CD4-positive, alpha-beta T cell (primary cell): ENCODE data around the gene NBEAL2. TPM values are rescaled to one million over a fixed set of nuclear protein-coding genes. Genes with fewer than 3 reads are reported as not detected.
A peak's percentile ranks its signal among the peaks of the same experiment; 100 is the strongest.

ENCODE experiments used
- ATAC-seq: fragments of 200-7000 bp; cut with Tn5 transposase; one replicate; pipeline ENCODE4 v1.10.0; 2022; ENCODE audit warnings: mild to moderate bottlenecking; ENCODE audit not compliant: poor library complexity
- CTCF ChIA-PET: fragments of 350-600 bp; sonication (Branson Sonifier 250); formaldehyde crosslinking; loops from one replicate; lab custom pipeline; 2021; ENCODE audit warnings: antibody characterized with exemption, inconsistent platforms; lab: Charles Lee
- POLR2A ChIA-PET: fragments of 350-600 bp; sonication (Branson Sonifier 250); formaldehyde crosslinking; loops from one replicate; lab custom pipeline; 2021; ENCODE audit warnings: antibody characterized with exemption, inconsistent platforms; lab: Charles Lee
- DNase-seq, 14 experiments: peaks; one replicate each; pipeline ENCODE4 v3.0.0-alpha.2; 2013 to 2020; ENCODE audit warnings: mixed read lengths in 2 of 14
- H3K27ac ChIP-seq, 2 donors: one replicate each; pipeline versions ENCODE4 v1.5.1 to v1.7.0; 2013; ENCODE audit warnings: low read length in 2 of 2, low read depth in 1 of 2, mild to moderate bottlenecking in 1 of 2
- H3K27me3 ChIP-seq, 2 experiments: 1 replicate in 1 of 2; 2 replicates in 1 of 2; pipeline versions ENCODE4 v1.6.1 to v1.7.0; 2013; ENCODE audit warnings: low read length in 2 of 2, control low read depth in 1 of 2, mild to moderate bottlenecking in 1 of 2, moderate library complexity in 1 of 2; ENCODE audit not compliant: insufficient read depth in 2 of 2, control insufficient read depth in 1 of 2
- H3K36me3 ChIP-seq: one replicate; pipeline ENCODE4 v1.6.1; 2013; ENCODE audit warnings: low read length, control low read depth; ENCODE audit not compliant: insufficient read depth
- H3K4me1 ChIP-seq: one replicate; pipeline ENCODE4 v1.6.1; 2013; ENCODE audit warnings: low read length, control low read depth; ENCODE audit not compliant: insufficient read depth
- H3K4me3 ChIP-seq: one replicate; pipeline ENCODE4 v1.5.1; 2013; ENCODE audit warnings: mild to moderate bottlenecking, low read length, moderate library complexity
- H3K9me3 ChIP-seq, 2 experiments: 1 replicate in 1 of 2; 2 replicates in 1 of 2; pipeline versions ENCODE4 v1.6.1 to v1.7.0; 2013; ENCODE audit warnings: low read length in 2 of 2, mild to moderate bottlenecking in 2 of 2, control low read depth in 1 of 2, moderate library complexity in 1 of 2; ENCODE audit not compliant: control insufficient read depth in 1 of 2, insufficient read depth in 1 of 2
- H3K27ac Mint-ChIP-seq: one replicate; pipeline ENCODE4 v1.8.0; 2020; ENCODE audit warnings: mixed read lengths
- H3K27me3 Mint-ChIP-seq: one replicate; pipeline ENCODE4 v1.8.0; 2021; ENCODE audit warnings: mixed read lengths
- H3K36me3 Mint-ChIP-seq: one replicate; pipeline ENCODE4 v1.8.0; 2021; ENCODE audit warnings: low read depth, mixed read lengths
- H3K4me1 Mint-ChIP-seq: one replicate; pipeline ENCODE4 v1.8.0; 2021; ENCODE audit warnings: low read depth, mixed read lengths
- H3K4me3 Mint-ChIP-seq: one replicate; pipeline ENCODE4 v1.8.0; 2020; ENCODE audit warnings: mild to moderate bottlenecking, mixed read lengths
- H3K9me3 Mint-ChIP-seq: one replicate; pipeline ENCODE4 v1.8.0; 2020; ENCODE audit warnings: mixed read lengths
- intact Hi-C, 2 experiments: fragments of 100-400 bp; cut with DNase I in 1 of 2; cut with micrococcal nuclease in 1 of 2; formaldehyde crosslinking; loops; one replicate each; pipeline versions ENCODE4 v1.15.1 to v1.9.0; 2023 to 2025; cut with DNase I, micrococcal nuclease
- total RNA-seq, 174 experiments: library from RNA in 2 of 174; stranded (reverse) in 2 of 174; gene quantifications; one replicate each; pipeline ENCODE4 v1.2.3 and lab custom pipeline; 2021 to 2026
- TF ChIP-seq, protein P1 (sequence below): fragments of 200-600 bp; IDR thresholded peaks from one replicate; pipeline ENCODE4 v1.8.0; 2022; ENCODE audit warnings: antibody characterized with exemption, mild to moderate bottlenecking

Gene NBEAL2
- total RNA-seq, 2 experiments from 2014 or later: 163 to 170 TPM

DNA sequence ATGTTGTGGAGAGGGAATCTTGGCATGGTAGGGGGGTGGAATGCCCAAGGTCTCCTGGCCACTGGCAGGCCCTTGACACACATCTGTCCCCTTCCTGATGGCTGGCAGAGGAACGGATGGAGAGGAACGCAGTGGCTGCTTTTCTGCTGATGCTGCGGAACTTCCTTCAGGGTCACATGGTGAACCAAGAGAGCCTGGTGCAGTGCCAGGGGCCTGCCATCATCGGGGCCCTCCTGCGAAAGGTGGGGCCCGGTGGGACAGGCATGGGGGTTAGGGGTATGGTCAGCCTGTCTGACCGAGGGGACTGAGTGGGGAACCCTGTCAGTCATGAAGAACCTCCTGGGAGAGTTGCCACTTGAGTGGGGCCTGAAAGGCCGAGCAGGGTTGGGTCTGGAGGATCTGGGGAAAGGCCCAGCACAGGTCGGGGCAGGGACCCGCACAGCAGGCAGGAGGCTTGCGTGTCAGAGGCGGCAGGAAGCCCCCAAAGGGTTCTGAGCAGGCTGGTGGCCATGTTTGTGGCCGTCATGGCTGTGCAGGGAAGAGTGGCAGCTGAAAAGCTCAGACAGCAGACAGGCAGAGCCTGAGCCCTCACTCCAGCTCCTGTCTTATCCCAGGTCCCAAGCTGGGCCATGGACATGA lies 18.1 kb downstream of the NBEAL2 start:
- Histone ChIP-seq H3K27me3 (no peaks in the 10 kb centered on the region), H3K9me3 (no peaks in the 10 kb centered on the region), H3K27ac (no peak overlapping the region), H3K36me3 (peaks cover 98% of the 10 kb centered on the region), H3K4me3 (no peak overlapping the region), H3K4me1 (peaks cover 35% of the 10 kb centered on the region)
- TF ChIP-seq, protein P1, sequence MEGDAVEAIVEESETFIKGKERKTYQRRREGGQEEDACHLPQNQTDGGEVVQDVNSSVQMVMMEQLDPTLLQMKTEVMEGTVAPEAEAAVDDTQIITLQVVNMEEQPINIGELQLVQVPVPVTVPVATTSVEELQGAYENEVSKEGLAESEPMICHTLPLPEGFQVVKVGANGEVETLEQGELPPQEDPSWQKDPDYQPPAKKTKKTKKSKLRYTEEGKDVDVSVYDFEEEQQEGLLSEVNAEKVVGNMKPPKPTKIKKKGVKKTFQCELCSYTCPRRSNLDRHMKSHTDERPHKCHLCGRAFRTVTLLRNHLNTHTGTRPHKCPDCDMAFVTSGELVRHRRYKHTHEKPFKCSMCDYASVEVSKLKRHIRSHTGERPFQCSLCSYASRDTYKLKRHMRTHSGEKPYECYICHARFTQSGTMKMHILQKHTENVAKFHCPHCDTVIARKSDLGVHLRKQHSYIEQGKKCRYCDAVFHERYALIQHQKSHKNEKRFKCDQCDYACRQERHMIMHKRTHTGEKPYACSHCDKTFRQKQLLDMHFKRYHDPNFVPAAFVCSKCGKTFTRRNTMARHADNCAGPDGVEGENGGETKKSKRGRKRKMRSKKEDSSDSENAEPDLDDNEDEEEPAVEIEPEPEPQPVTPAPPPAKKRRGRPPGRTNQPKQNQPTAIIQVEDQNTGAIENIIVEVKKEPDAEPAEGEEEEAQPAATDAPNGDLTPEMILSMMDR: no peak
- intact Hi-C loops: loop anchor here (1.0 to 5.0 kb wide), 5 partner anchors 74 to 293 kb away; no protein-coding TSS in a partner anchor
- ATAC-seq (no peak), DNase-seq (no peak)
- Mint-ChIP-seq H3K9me3 (no peaks in the 10 kb centered on the region), H3K27ac (no peak overlapping the region), H3K27me3 (no peaks in the 10 kb centered on the region), H3K36me3 (peaks cover 72% of the 10 kb centered on the region), H3K4me3 (no peak overlapping the region), H3K4me1 (peaks cover 16% of the 10 kb centered on the region)
- ChIA-PET CTCF (interaction anchor here (0.6 to 3.2 kb wide), 6 partner anchors 17 to 88 kb away, joined by 3 to 11 read pairs (median 4); partner anchors contain the start of genes CCDC12 and NBEAL2), POLR2A (interaction anchor here (1.4 to 1.9 kb wide), 2 partner anchors 18 to 40 kb away, joined by 3 to 9 read pairs; partner anchors contain the start of gene NBEAL2)

DNA sequence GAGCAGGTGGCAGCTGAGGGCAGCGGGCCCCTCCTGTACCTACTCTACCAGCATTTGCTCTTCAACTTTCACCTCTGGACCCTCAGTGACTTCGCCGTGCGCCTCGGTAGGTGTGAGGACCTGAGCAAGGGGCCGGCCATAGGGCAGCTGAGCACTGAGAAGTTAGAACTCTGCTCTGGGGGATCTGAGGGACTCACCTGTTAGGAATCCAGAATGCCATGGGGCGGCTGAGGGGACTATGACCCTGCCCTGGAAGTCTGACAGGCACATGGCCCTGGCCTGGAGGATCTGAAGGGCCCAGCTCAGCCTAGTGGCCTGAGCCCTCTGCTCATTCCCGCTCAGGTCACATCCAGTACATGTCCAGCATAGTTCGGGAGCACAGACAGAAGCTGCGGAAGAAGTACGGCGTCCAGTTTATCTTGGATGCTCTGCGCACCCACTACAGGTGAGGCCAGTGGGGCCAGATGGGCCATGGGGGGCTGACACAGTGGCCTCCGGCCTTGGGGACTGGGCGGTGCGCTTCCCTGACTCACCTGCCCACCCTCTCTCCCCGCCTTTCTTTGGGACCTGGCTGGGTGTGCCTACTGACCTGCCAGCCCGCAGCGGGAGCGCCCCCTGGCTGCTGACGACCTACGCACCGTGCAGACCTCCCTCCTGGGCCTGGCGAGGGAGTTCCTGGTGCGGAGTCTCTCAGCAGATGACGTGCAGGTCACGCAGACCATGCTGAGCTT lies 18.8 kb downstream of the NBEAL2 start:
- intact Hi-C loops: loop anchor here (1.0 to 5.0 kb wide), 5 partner anchors 75 to 293 kb away; no protein-coding TSS in a partner anchor
- H3K4me1 Mint-ChIP-seq: peaks cover 16% of the 10 kb centered on the region
- H3K36me3 Mint-ChIP-seq: peaks cover 67% of the 10 kb centered on the region
- no peaks in the 10 kb centered on the region for H3K9me3 Mint-ChIP-seq
- peak overlapping the region; percentile 25 for H3K27ac Mint-ChIP-seq
- no peaks in the 10 kb centered on the region for H3K27me3 ChIP-seq
- ChIA-PET POLR2A (interaction anchor here (1.2 to 1.9 kb wide), 3 partner anchors 18 to 60 kb away, joined by 3 to 9 read pairs (median 3); partner anchors contain the start of gene NBEAL2), CTCF (interaction anchor here (0.6 to 3.2 kb wide), 8 partner anchors 11 to 89 kb away, joined by 3 to 11 read pairs (median 4); partner anchors contain the start of genes CCDC12 and NBEAL2)
- TF ChIP-seq, protein P1: peak; percentile 86
- H3K36me3 ChIP-seq: peaks cover 98% of the 10 kb centered on the region
- no peaks in the 10 kb centered on the region for H3K9me3 ChIP-seq
- H3K4me3 Mint-ChIP-seq: no peak overlapping the region
- DNase-seq (peak; percentile 59 to 88 (median 74)), ATAC-seq (peak; percentile 79)
- H3K4me3 ChIP-seq: no peak overlapping the region
- H3K4me1 ChIP-seq: peaks cover 35% of the 10 kb centered on the region
- H3K27ac ChIP-seq: no peak overlapping the region
- H3K27me3 Mint-ChIP-seq: no peaks in the 10 kb centered on the region

DNA sequence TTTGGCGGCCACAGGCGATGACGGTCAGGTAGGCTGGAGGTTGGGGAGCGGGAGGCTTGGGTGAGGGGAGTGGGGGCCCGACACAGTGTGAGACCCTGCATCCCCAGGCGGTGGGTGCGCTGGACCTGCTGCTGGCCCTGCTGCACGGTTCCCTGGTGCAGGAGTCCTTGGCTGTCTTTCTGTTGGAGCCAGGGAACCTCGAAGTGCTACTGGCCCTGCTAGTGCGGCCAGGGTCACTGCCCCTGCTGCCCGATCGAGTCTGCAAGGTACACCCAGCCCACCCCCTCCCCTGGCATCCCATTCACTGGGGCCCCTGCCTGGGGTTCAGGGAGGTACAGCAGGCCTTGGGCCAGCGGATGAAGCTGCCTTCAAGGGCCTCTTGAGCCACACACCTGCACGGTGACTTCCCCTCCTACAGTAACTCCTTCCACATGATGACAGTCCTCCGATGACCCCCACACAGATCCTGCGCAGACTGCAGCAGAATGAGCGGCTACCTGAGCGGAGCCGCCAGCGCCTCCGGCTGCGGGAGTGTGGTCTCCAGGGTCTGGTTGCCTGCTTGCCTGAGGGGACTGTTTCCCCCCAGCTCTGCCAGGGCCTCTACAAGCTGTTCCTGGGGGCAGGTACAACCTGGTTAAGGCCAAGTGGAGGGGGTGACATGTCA lies 19.5 kb downstream of the NBEAL2 start:
- peak overlapping the region; percentile 25 for H3K27ac Mint-ChIP-seq

More for the DNA sequence above, 19.5 kb downstream of the NBEAL2 start:
- Mint-ChIP-seq H3K36me3 (peaks cover 66% of the 10 kb centered on the region), H3K4me3 (no peak overlapping the region), H3K4me1 (peaks cover 16% of the 10 kb centered on the region), H3K27me3 (no peaks in the 10 kb centered on the region), H3K9me3 (no peaks in the 10 kb centered on the region)
- intact Hi-C loops: loop anchor here (1.0 to 5.0 kb wide), 5 partner anchors 76 to 294 kb away; no protein-coding TSS in a partner anchor
- Histone ChIP-seq H3K4me3 (no peak overlapping the region), H3K27me3 (no peaks in the 10 kb centered on the region), H3K4me1 (peaks cover 35% of the 10 kb centered on the region), H3K27ac (no peak overlapping the region), H3K36me3 (peaks cover 99% of the 10 kb centered on the region), H3K9me3 (no peaks in the 10 kb centered on the region)
- ChIA-PET CTCF (interaction anchor here (0.7 to 3.2 kb wide), 5 partner anchors 11 to 89 kb away, joined by 3 to 11 read pairs (median 4); no protein-coding TSS in a partner anchor), POLR2A (interaction anchor here (1.2 to 1.9 kb wide), 4 partner anchors 19 to 61 kb away, joined by 3 to 9 read pairs (median 4); partner anchors contain the start of gene NBEAL2)
- no peak for DNase-seq
- ATAC-seq: no peak
- TF ChIP-seq, protein P1: peak; percentile 59
